HG02763 (cell line): ENCODE measurements around the gene ABCC5.
A peak's percentile ranks its signal among the peaks of the same experiment; 100 is the strongest.
"Not testable (repeated sequence)": the region's sequence is repeated elsewhere in the genome, so short reads cannot be mapped to it uniquely, and the experiment has no call there.

Source experiments
- ATAC-seq: cut with Tn5 transposase; IDR thresholded peaks from one replicate; pipeline ENCODE4 v1.9.1; 2021; ENCODE audit warnings: mild to moderate bottlenecking, moderate library complexity; ENCODE audit not compliant: unreplicated experiment

The ABCC5 gene

GRCh38 chr3:184016811-184017671 lies 643 bp downstream of the ABCC5 start:
- ATAC-seq = peak; percentile 68

GRCh38 chr3:184016169-184016570 lies 1.5 kb downstream of the ABCC5 start:
- ATAC-seq = no peak

- no peak for ATAC-seq
These were observed 2.2 kb downstream of the ABCC5 start for GRCh38 chr3:184015381-184016019.

GRCh38 chr3:184011937-184012889 lies 5.5 kb downstream of the ABCC5 start:
- ATAC-seq = no peak

GRCh38 chr3:184011230-184011876 lies 6.3 kb downstream of the ABCC5 start:
- no peak for ATAC-seq

- ATAC-seq = no peak
These were observed 9.5 kb downstream of the ABCC5 start for GRCh38 chr3:184008161-184008560.

GRCh38 chr3:184007143-184007813 lies 10.4 kb downstream of the ABCC5 start:
- ATAC-seq = not testable (repeated sequence)

GRCh38 chr3:184005941-184006507 lies 11.7 kb downstream of the ABCC5 start:
- ATAC-seq = peak; percentile 86

GRCh38 chr3:184004476-184004875 lies 13.2 kb downstream of the ABCC5 start:
- no peak for ATAC-seq

- ATAC-seq = no peak
These were observed 14.3 kb downstream of the ABCC5 start for GRCh38 chr3:184003187-184003967.

- ATAC-seq = no peak
These were observed 15.2 kb downstream of the ABCC5 start for GRCh38 chr3:184002469-184002868.

GRCh38 chr3:184001761-184002160 lies 15.9 kb downstream of the ABCC5 start:
- ATAC-seq = no peak

GRCh38 chr3:183991403-183991802 lies 26.3 kb downstream of the ABCC5 start:
- no peak for ATAC-seq

- ATAC-seq = no peak
These were observed 29.4 kb downstream of the ABCC5 start for GRCh38 chr3:183988216-183988790.

- ATAC-seq = no peak
These were observed 30.6 kb downstream of the ABCC5 start for GRCh38 chr3:183987000-183987600.

- no peak for ATAC-seq
These were observed 32.6 kb downstream of the ABCC5 start for GRCh38 chr3:183984749-183985729.

GRCh38 chr3:183984127-183984740 lies 33.5 kb downstream of the ABCC5 start:
- no peak for ATAC-seq
